HG02623 (cell line): Measurements from ENCODE around the gene MST1R.
"Not testable (repeated sequence)": the region's sequence is repeated elsewhere in the genome, so short reads cannot be mapped to it uniquely, and the experiment has no call there.

Experiments used
- ATAC-seq: cut with Tn5 transposase; IDR thresholded peaks from one replicate; pipeline ENCODE4 v1.9.1; 2021; ENCODE audit warnings: moderate library complexity; ENCODE audit not compliant: unreplicated experiment

MST1R gene

DNA sequence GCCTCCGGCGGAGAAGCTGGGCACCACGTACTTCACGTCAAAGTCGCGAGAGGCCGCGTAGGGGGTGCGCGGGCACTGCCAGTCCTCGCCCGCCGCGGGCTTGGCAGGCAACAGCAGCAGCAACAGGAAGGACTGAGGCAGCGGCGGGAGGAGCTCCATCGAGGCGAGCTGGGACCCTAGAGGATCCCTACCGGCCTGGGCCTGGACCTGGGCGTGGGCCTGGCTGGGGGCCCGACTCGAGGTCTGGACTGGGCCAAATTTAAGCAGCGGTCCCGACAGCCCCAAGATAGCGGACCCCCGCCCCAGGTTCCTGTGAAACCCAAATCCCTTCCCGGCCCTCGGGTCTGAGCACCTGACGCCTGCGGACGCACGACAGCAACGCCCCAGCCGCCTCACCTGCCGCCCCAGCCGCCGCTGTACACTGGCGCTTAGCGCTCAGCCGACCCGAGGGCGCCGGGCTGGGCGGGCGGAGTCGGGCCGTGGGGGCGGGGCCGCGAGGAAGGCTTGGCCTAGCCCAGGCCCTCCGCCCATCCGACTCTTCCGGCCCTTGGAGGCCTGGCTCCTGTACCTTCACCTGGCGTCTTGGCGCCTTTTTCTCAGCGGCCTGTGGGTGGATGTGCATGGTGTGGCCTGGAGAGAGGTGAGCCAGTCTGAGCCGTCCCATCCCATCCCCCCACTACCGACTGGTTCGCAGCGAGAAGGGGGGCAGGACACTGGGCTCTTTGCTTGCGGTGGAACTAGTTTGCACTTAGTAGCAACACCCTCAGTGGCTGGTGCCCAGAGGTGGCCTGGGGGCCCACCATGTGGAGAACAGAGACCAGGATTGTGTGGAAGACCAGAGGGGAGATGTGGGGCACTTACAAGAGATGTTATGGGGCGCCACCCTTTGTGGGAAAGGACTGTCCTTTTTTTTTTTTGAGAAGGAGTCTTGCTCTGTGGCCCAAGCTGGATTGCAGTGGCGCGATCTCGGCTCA is at the start of gene MST1R:
TSS of gene MST1R (minus strand) at position 423 of the 974 bp plus-strand sequence. CDS start at position 159, 264 bp downstream.
- ATAC-seq = peak; percentile 49

DNA sequence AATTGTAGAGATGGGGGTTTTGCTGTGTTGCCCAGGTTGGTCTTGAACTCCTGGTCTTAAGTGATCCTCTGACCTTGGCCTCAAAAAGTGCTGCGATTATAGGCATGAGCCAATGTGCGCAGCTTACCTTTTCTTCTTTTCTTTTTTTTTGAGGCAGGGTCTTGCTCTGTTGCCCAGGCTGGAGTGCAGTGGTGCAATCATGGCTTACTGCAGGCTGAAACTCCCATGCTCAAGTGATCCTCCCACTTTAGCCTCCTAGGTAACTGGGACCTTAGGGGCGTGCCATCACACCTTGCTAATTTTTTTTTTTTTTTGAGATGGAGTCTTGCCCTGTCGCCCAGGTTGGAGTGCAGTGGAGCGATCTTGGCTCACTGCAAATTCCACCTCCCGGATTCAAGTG is 49.3 kb upstream of the MST1R start:
- ATAC-seq = no peak

DNA sequence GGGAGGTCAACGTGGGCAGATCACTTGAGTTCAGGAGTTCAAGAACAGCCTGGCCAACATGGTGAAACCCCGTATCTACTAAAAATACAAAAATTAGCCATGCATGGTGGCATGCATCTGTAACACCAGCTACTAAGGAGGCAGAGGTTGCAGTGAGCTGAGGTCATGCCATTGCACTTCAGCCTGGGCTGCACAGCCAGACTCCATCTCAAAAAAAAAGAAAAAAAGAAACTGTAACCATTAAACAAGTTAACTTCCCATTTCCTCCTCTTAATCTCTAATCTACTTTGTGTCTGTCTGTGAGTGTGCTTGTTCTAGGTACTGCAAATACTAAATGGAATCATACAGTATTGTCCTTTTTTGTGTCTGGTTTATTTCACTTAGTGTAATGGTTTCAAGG is 39.0 kb upstream of the MST1R start:
- no peak for ATAC-seq

DNA sequence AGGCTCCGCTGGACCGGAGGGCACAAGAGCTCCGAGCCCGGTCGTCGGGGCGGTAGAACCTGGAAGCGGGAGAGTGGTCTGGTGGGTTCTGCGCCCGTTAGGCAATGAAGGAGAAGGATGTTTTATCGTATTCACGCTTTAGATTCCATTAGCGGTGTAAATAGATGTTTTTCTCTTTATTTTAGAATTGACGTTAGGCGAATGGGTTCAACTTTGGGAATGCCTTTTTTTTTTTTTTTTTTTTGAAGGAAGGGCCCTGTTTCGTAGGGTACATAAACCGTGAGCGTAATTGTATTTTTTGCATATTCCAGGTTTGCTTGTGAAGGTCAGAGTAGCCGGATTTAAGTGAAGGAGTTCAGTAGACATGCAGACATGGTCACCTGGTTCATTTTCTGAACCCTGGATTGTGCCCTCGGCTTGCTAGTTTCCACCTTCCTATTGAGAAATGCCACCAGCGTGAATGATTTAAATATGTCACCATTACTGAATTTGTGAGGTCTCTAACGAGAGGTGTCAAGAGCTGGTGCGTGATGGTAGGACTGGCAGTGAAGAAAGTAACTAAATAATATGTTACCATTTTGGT is 37.1 kb upstream of the MST1R start:
- peak; percentile 8 for ATAC-seq

DNA sequence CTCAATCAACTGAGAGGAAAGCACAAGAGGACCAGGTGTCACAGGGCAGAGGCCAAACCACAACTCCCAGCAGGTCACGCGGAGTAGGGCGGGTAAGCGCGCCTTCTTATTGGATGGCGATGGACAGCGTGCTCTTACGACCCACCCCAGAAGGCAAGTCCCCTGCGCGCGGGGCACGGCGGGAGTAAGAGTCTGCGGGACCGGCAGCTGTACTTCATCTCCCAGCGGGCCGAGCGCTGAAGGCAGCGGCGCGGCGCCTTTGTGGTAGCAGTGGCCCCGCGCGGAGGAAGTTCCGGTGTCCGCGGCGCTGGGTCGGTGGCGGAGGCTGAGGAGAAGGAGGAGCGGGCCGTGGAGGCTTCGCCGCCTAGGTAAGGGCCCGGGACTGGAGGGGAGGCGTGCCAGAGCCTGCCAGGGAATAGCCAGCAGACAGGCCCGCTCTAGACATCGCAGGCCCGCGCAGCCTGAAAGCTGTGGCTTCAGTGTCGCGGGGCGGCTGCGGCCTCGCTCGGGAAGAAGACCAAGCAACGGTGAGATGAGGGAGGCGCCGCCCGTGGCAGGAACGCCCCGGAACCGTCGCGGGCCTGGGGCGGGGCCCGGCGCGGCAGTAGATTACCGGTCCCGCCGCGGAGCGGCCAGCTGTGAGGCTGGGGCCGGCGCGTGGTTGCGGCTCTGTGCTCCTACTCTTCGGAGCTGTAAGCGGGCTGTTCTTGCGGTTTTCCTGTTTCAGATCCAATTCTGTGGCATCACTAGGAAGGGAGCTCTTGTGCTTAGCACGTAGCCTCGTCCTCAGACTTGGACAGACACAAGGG is 36.4 kb upstream of the MST1R start, which contains the start of gene RBM6:
TSS of gene RBM6 (plus strand) at position 293 of the 809 bp plus-strand sequence. CDS start 22,492 bp downstream, outside the sequence.
- peak; percentile 87 for ATAC-seq

DNA sequence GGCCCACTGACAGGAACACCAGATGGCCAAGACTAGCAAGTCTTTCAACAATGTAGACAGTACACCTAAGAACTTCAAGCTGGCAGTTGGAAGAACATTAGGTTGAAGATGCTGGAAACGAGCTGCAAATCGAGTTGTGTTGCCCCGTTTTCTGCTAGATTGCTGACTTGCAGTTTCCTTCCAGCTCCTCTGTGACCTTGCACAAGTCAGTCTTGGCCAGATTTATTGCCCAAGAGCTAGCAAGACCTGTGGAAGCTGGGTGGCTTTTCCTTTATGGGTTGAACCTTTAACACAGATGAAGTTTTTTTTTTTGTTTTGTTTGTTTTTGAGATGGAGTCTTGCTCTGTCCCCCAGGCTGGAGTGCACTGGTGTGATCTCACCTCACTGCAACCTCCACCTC is 33.4 kb upstream of the MST1R start:
- ATAC-seq = no peak

DNA sequence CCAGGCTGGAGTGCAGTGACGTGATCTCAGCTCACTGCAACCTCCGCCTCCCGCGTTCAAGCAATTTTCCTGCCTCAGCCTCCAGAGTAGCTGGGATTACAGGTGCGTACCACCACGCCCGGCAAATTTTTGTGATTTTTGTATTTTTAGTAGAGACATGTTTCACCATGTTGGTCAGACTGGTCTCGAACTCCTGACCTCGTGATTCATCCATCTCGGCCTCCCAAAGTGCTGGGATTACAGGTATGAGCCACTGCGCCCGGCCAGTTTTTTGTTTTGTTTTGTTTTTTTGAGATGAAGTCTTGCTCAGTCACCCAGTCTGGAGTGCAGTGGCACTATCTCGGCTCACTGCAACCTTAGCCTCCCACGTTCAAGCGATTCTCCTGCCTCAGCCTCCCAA is 28.6 kb upstream of the MST1R start:
- ATAC-seq = not testable (repeated sequence)

DNA sequence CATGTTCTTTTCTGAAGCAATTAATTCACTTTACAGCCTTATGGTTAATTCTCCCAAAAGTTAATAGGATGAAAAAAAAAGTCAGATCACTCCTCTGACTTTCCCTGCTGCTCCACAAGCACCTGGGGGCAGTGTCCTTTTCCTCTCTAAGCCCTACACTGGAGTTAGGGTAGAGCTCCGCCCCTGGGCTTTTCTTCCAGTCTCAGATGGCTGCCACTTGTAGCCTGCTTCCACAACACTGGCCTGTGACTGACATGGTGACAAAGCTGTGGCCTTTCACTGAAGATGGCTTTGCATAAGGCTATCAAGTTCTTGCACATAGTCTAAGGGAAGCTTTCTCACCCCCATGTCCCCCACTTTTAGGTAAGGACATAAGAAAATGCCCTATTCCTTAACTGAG is 27.2 kb upstream of the MST1R start:
- ATAC-seq = no peak

DNA sequence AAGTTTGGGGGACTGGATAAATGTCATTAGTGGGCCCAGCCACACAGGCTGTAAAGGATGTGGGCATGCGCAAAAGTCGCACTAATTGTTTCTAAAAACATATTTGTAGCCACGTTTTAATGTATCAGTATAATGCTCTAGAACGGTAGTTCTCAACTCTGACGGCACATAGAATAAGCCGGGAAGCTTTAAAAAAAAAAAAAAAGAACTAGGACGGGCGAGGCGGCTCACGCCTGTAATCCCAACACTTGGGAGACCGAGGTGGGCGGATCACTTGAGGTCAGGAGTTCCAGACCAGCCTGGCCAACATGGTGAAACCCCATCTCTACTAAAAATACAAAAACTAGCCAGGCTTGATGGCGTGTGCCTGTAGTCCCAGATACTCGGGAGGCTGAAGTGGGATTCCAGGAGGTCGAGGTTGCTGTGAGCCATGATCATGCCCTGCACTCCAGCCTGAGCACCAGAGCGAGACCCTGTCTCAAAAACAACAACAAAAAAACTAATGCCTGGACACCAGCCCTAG is 26.6 kb upstream of the MST1R start:
- ATAC-seq = no peak

DNA sequence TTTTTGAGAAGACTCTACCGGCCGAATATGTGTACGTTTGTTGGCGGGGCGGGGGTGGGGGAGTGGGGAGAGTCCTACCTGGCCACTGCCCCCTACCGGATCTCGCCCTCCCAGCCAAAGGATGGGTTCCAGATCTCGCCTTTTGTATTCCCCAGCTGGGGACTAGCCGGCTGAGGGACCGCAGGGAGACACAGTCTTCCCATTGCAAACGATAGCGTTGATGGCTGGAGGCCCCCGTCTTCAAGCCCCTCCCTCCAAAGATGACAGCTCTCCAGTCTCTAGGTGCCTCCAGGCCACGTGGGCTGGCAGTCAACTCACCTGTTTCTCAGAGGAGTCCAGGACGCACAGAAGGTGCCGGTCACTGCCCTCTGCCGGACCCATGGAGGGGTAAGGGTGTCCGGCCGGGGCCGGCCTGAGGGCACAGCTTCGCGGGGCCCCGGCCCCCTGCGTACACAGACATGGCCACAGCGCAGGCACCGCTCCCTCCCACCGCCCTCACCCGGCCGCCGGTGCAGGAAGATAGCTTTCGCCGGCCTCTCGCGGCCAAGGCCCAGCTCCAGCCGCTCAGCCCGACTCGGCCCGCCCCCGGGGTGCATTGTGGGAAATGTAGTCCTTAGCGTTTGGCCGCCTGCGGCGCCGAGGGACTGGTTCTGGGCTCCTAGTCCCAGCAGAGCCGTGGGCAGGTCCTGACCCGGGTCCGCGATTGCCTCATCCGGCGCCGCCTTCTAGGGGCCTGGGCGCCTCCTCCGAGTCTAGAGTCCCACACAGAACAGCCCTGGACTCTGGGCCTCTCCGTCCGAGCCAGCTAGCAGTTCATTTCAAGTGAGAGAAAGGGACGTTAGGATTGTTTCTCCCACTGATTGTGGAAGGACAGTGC is 25.9 kb upstream of the MST1R start, which contains the start of gene MON1A:
TSS of gene MON1A (minus strand) at position 521 of the 877 bp plus-strand sequence. CDS start 16,465 bp downstream, outside the sequence.
- peak; percentile 73 for ATAC-seq

DNA sequence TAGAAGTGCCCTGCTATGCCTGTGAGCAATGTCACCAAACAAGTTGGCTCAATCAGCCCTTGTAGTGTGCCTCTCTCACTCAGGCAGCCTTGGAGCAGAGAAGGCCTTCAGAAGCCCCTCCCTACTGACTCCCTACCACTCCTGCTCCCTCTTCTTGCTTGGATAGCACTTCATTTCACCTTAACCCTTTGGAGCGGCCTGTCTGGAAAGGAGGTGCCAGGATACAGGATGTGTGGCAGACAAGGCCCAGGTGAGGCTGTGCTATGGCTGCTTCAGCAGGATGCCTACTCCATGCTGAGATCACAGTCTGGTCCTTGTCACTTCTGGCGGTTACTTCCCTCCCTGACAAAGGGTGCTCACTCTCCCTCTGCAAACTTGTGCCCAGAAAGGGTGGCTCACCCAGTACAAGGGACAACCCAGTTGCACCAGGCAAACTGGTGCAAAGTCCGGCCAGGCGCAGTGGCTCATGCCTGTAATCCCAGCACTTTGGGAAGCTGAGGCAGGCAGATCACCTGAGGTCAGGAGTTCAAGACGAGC is 24.9 kb upstream of the MST1R start:
- no peak for ATAC-seq

DNA sequence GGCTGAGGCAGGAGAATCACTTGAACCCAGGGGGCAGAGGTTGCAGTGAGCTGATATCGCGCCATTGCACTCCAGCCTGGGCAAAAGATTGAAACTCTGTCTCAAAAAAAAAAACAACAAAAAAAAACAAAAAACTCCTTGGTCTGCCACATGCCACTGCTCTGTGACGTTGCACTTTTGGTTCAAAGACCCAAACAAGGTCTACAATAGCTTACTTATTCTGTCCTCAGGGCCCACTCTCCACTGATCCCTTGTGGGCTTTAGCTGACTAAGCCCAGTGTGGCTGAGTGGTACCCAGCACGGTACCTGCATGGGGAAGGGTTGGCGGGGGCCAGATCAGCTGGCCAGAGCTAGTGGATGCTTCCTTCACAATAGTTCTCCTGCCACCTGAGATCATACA is 24.1 kb upstream of the MST1R start:
- no peak for ATAC-seq

DNA sequence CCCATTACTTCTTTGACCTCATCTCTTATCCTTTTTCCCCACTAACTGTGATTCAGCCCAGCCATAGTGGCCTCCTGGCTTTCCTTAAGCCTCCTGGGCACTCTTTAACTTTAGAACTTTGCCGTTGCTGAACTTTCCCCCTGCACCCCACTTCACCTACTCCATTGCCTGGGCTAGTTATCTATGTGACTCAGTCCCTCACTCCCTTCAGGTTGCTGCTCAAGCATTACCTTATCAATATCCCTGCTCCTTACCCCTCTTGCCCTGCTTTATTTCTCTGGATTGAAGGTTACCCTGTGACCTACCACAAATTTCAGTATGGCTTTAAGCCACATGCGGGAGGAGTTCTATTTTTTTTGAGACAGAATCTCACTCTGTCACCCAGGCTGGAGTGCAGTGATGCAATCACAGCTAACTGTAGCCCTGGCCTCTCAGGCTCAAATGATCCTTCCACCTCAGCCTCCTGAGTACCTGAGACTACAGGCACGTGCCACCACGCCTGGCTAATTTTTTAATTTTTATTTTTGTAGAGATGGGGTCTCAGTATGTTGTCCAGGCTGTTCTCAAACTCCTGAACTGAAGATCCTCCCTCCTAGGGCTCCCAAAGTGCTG is 22.6 kb upstream of the MST1R start:
- no peak for ATAC-seq

DNA sequence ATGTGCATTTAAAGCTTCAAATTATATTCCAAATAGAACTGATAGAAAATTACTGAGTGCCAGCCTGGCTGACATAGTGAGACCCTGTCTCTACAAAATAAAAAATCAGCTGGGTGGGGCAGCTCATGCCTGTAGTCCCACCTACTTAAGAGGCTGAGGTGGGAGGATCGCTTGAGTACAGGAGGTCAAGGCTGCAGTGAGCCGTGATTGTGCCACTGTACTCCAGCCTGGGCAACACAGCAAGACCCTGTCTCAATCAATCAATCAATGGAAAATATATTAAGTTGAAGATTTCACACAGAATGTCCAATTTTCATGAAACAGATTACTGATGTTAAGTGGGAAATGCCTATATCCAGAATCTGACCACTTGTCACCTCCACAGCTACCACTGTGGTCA is 21.8 kb upstream of the MST1R start:
- no peak for ATAC-seq

DNA sequence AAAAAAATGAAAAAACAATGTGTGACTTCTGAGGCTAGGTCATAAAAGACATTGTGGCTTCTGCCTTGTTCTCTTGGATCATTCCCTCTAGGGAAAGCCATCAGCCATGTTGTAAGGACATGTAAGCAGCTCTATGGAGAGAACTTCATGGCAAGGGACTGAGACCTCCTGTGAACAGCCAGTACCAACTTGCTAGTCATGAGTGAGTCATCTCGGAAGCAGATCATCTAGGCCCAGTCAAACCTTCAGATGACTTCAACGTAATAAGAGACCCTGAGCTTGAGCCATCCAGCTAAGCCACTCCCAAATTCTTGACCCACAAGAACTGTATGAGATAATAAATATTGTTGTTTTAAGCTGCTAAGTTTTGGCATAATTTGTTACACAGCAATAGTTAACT is 21.0 kb upstream of the MST1R start:
- ATAC-seq = no peak

DNA sequence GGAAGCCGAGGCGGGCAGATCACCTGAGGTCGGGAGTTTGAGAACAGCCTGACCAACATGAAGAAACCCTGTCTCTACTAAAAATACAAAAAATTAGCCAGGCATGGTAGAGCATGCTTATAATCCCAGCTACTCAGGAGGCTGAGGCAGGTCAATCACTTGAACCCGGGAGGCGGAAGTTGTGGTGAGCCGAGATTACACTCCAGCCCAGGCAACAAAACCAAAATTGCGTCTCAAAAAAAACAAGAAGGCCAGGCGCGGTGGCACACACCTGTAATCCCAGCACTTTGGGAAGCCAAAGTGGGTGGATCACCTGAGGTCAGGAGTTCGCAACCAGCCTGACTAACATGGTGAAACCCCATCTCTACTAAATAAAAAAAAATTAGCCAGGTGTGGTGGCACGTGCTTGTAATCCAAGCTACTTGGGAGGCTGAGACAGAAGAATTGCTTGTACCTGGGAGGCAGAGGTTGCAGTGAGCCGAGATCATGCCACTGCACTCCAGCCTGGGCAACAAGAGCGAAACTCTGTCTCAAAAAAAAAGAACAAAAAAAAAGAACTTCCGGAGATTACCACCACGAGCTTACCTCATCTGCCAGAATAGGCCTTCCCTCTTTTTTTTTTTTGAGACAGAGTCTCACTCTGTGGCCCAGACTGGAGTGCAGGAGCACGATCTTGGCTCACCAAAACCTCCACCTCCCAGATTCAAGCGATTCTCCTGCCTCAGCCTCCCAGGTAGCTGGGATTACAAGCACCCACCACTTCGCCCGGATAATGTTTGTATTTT is 14.3 kb upstream of the MST1R start:
- ATAC-seq = not testable (repeated sequence)

DNA sequence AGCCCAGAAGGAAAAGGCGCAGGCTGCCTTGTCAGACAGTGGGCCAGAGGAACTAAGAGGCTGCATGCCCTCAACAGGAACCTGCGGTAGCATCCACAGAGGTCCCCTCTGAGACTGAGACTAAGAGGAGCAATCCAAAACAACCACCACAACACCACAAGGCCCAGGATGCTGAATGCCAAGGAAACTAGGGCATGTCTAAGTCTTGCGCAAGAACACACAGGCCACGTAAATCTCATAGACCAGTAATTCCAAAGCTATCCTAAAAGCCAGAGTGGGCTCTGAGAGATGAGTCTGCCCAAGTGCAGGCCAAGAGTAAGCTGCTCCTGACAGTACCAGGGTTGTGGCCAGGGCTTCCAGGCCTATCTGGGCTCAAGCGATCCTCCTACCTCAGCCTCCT is 13.0 kb upstream of the MST1R start:
- ATAC-seq = no peak

DNA sequence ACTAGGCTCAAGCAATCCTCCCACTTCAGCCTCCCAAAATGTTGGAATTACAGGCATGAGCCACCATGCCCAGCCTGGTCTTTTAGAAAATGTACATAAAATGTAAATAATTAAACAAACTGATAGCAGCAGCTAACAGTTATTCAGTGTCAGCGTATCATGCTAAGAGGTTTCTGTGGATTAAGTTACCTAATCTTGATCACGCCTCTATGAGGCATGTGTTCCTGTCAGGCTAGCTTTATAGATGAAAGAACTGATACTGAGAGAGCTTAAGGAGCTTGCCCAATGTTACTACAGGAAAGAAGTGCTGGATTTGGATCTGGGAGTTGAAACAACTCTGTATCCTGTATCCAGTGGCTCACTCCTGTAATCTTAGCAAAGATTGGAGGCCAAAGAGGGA is 11.2 kb upstream of the MST1R start:
- ATAC-seq = no peak
